GM12892 (cell line): ENCODE results near the gene HOTAIR.

Experiments used
- POLR2A ChIP-seq: IDR thresholded peaks from 2 replicates; pipeline ENCODE4 v1.6.1; 2011; ENCODE audit warnings: low read depth, low read length, control low read depth
- POLR2AphosphoS5 ChIP-seq: IDR thresholded peaks from 2 replicates; pipeline ENCODE4 v1.6.1; 2011; ENCODE audit warnings: low read depth, low read length, control low read depth
- TAF1 ChIP-seq: IDR thresholded peaks from 2 replicates; pipeline ENCODE4 v1.6.1; 2011; ENCODE audit warnings: low read depth, mild to moderate bottlenecking, control low read depth, low read length, borderline replicate concordance

DNA sequence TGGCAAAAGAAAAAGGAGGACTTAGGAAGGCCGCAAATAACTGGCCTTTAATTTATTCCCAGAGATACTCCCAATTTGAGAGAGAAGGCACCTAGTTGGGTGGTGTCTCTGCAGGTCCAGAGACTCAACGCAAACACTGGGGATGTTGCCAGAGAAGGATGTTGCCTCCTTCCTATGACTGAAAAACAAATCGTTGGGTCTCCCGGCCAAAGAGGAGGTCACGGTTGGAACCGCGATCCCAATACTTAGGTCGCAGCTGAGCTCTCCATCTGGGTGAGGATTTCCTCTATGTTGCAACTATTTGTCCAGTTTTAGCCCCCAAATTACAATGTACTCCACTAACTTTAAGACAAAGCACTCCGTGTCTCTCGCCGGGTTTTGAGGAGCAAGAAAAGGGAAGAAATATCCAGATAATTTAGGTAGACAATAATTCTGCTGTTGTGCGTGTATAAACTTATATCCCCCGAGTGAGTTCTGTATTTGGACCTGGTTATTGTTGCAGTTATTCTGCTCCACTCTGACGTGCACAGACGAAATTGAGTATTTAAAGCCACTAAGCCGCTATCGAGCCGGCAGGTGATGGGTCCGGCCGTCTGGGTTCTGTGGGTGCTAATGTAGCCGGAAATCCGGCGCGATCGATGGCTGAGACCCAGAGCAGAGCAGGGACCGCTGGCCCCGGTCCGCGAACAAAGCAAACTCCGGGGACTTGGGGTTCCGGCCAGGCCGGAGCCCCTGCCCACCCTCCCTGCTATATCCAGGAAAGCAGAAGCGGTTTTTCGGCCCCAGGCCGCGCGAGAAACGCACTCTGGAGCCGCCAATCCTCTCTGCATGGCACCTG is 14.3 kb downstream of the HOTAIR start:
- TF ChIP-seq POLR2AphosphoS5 (no peak), TAF1 (no peak), POLR2A (no peak)
